Fibroblast of lung (primary cell): ENCODE results near the gene SLC26A2. TPM values are rescaled to one million over a fixed set of nuclear protein-coding genes. Genes with fewer than 3 reads are reported as not detected.

Experiments used
- DNase-seq, 2 donors: peaks; one replicate each; pipeline versions ENCODE4 v3.0.0 to v3.0.0-alpha.2; 2010; ENCODE audit warnings: low read depth in 2 of 2
- H2AFZ ChIP-seq: 2 replicates; pipeline ENCODE4 v1.5.1; 2012; ENCODE audit warnings: low read length, control low read depth, inconsistent platforms
- H3K27ac ChIP-seq: 2 replicates; pipeline ENCODE4 v1.5.1; 2011; ENCODE audit warnings: low read length, control low read depth; ENCODE audit not compliant: insufficient read depth
- H3K27me3 ChIP-seq: 2 replicates; pipeline ENCODE4 v1.5.1; 2011; ENCODE audit warnings: mild to moderate bottlenecking, low read length; ENCODE audit not compliant: control insufficient read depth, insufficient read depth
- H3K36me3 ChIP-seq: 2 replicates; pipeline ENCODE4 v1.5.1; 2011; ENCODE audit warnings: low read length; ENCODE audit not compliant: control insufficient read depth, insufficient read depth
- H3K4me1 ChIP-seq: 2 replicates; pipeline ENCODE4 v1.5.1; 2011; ENCODE audit warnings: low read length; ENCODE audit not compliant: control insufficient read depth, insufficient read depth; ENCODE audit errors: extremely low read depth
- H3K4me2 ChIP-seq: 2 replicates; pipeline ENCODE4 v1.5.1; 2011; ENCODE audit warnings: low read length, control low read depth; ENCODE audit not compliant: insufficient read depth; ENCODE audit errors: extremely low read depth
- H3K4me3 ChIP-seq, 4 experiments: fragments of 200-600 bp in 1 of 4; sonication (generic) in 1 of 4; replicated peaks in 1 of 4; 2 replicates each; pipeline ENCODE4 v1.5.1; 2011 to 2016; ENCODE audit warnings: low read length in 4 of 4, low read depth in 3 of 4, mild to moderate bottlenecking in 3 of 4, control low read depth in 2 of 4, inconsistent platforms in 1 of 4, mixed read lengths in 1 of 4; ENCODE audit not compliant: insufficient read depth in 1 of 4; ENCODE audit errors: control extremely low read depth in 1 of 4
- H3K79me2 ChIP-seq: 2 replicates; pipeline ENCODE4 v1.5.1; 2012; ENCODE audit warnings: mild to moderate bottlenecking, low read length, inconsistent platforms; ENCODE audit not compliant: control insufficient read depth, insufficient read depth
- H3K9ac ChIP-seq: 2 replicates; pipeline ENCODE4 v1.5.1; 2011; ENCODE audit warnings: mild to moderate bottlenecking, low read length, control low read depth; ENCODE audit not compliant: insufficient read depth
- H3K9me3 ChIP-seq: 2 replicates; pipeline ENCODE4 v1.5.1; 2012; ENCODE audit warnings: low read depth, low read length; ENCODE audit not compliant: control insufficient read depth, insufficient read depth
- H4K20me1 ChIP-seq: 2 replicates; pipeline ENCODE4 v1.5.1; 2011; ENCODE audit warnings: low read length; ENCODE audit not compliant: control insufficient read depth, insufficient read depth; ENCODE audit errors: extremely low read depth
- EZH2 ChIP-seq: IDR thresholded peaks from 2 replicates; pipeline ENCODE4 v1.5.1; 2012; ENCODE audit warnings: low read length, control low read depth, mild to moderate bottlenecking; ENCODE audit errors: missing control alignments
- polyA plus RNA-seq, 2 donors: library from polyadenylated mRNA; depleted of rRNA in 1 of 2; stranded (reverse) in 1 of 2; unstranded in 1 of 2; fragments of >200 nt; gene quantifications; 2 replicates each; pipeline ENCODE4 v1.2.1, GENCODE V29; 2011 to 2012; ENCODE audit warnings: missing spikeins in 1 of 2
- total RNA-seq: library from RNA; depleted of rRNA; stranded (reverse); fragments of >200 nt; gene quantifications from 2 replicates; pipeline ENCODE4 v1.2.1, GENCODE V29; 2014
- TF ChIP-seq, protein P1 (sequence below), 2 donors: IDR thresholded peaks in 1 of 2; conservative IDR thresholded peaks in 1 of 2; 1 replicate in 1 of 2; 2 replicates in 1 of 2; pipeline ENCODE4 v1.5.1; 2011 to 2012; ENCODE audit warnings: low read length in 2 of 2, control low read depth in 1 of 2, inconsistent platforms in 1 of 2, low read depth in 1 of 2, mild to moderate bottlenecking in 1 of 2

SLC26A2 gene
- total and polyA plus RNA-seq, 2 donors (not counting 1 experiment from before 2014, with no cell fraction given): 10.3 to 11.6 TPM

GRCh38 chr5:150009671-150010387 is 49.3 kb downstream of the SLC26A2 start:
- no peaks in the 10 kb centered on the region for H4K20me1 ChIP-seq
- TF ChIP-seq, protein P1, sequence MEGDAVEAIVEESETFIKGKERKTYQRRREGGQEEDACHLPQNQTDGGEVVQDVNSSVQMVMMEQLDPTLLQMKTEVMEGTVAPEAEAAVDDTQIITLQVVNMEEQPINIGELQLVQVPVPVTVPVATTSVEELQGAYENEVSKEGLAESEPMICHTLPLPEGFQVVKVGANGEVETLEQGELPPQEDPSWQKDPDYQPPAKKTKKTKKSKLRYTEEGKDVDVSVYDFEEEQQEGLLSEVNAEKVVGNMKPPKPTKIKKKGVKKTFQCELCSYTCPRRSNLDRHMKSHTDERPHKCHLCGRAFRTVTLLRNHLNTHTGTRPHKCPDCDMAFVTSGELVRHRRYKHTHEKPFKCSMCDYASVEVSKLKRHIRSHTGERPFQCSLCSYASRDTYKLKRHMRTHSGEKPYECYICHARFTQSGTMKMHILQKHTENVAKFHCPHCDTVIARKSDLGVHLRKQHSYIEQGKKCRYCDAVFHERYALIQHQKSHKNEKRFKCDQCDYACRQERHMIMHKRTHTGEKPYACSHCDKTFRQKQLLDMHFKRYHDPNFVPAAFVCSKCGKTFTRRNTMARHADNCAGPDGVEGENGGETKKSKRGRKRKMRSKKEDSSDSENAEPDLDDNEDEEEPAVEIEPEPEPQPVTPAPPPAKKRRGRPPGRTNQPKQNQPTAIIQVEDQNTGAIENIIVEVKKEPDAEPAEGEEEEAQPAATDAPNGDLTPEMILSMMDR (conservative IDR thresholded peaks at IDR 0.05 in 1 of 2, IDR thresholded peaks at IDR 0.05 in 1 of 2; ENCODE audit: low read depth in 1 of 2, low read length in 2 of 2): no peak
- TF ChIP-seq EZH2: no peak
- H2AFZ ChIP-seq: no peak overlapping the region
- no peaks in the 10 kb centered on the region for H3K9me3 ChIP-seq
- H3K4me2 ChIP-seq: no peak overlapping the region
- H3K27me3 ChIP-seq: no peaks in the 10 kb centered on the region
- H3K79me2 ChIP-seq: peaks cover 16% of the 10 kb centered on the region
- H3K27ac ChIP-seq: no peak overlapping the region
- peak in 1 of 2 donors; percentile 63 for DNase-seq
- no peaks in the 10 kb centered on the region for H3K4me1 ChIP-seq
- no peak overlapping the region for H3K4me3 ChIP-seq
- no peak overlapping the region for H3K9ac ChIP-seq
- peaks cover 18% of the 10 kb centered on the region for H3K36me3 ChIP-seq

DNA sequence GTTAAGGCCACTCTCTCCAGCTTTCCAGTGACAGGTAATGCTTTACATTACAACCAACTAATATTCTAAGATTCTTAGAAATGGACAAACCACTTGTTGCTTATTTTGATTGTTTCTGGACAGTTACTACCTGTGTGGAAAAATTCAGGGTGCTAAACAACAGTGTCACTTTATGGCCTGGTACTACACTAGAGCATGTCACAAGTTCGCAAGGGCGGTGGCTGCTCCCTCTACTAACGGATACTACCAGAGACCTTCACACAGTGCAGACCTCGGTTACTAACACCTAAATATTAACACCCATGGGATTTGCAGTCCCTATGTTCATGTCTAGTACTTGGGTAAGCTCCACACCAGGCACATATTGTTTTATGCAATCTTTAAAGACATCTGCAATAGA is 53.4 kb downstream of the SLC26A2 start:
- DNase-seq: no peak
- H4K20me1 ChIP-seq: no peaks in the 10 kb centered on the region
- no peak overlapping the region for H3K4me2 ChIP-seq
- H3K9me3 ChIP-seq: no peaks in the 10 kb centered on the region
- H3K79me2 ChIP-seq: peaks cover 3% of the 10 kb centered on the region
- no peak overlapping the region for H3K4me3 ChIP-seq
- no peaks in the 10 kb centered on the region for H3K27me3 ChIP-seq
- no peak overlapping the region for H3K9ac ChIP-seq
- no peak overlapping the region for H2AFZ ChIP-seq
- H3K27ac ChIP-seq: no peak overlapping the region
- no peak for TF ChIP-seq EZH2
- TF ChIP-seq, protein P1 (conservative IDR thresholded peaks at IDR 0.05 in 1 of 2, IDR thresholded peaks at IDR 0.05 in 1 of 2; ENCODE audit: low read depth in 1 of 2, low read length in 2 of 2): no peak
- H3K4me1 ChIP-seq: peaks cover 11% of the 10 kb centered on the region
- H3K36me3 ChIP-seq: peaks cover 18% of the 10 kb centered on the region

GRCh38 chr5:150014456-150014855 is 53.9 kb downstream of the SLC26A2 start:
- Histone ChIP-seq H3K4me1 (peaks cover 11% of the 10 kb centered on the region), H2AFZ (no peak overlapping the region), H3K27ac (no peak overlapping the region), H3K79me2 (peaks cover 3% of the 10 kb centered on the region), H3K4me2 (no peak overlapping the region), H3K9me3 (no peaks in the 10 kb centered on the region), H4K20me1 (no peaks in the 10 kb centered on the region), H3K36me3 (peaks cover 19% of the 10 kb centered on the region), H3K9ac (no peak overlapping the region), H3K4me3 (no peak overlapping the region), H3K27me3 (no peaks in the 10 kb centered on the region)
- TF ChIP-seq, protein P1 (conservative IDR thresholded peaks at IDR 0.05 in 1 of 2, IDR thresholded peaks at IDR 0.05 in 1 of 2; ENCODE audit: low read depth in 1 of 2, low read length in 2 of 2): no peak
- no peak for TF ChIP-seq EZH2
- DNase-seq: no peak
